GM12872 (cell line): ENCODE results near the gene CATSPERD.

Experiments
- TF ChIP-seq, protein P1 (sequence below): IDR thresholded peaks from 3 replicates; pipeline ENCODE4 v1.5.1; 2011; ENCODE audit warnings: low read depth, mild to moderate bottlenecking, low read length, moderate library complexity; ENCODE audit not compliant: insufficient read depth

Gene CATSPERD

DNA sequence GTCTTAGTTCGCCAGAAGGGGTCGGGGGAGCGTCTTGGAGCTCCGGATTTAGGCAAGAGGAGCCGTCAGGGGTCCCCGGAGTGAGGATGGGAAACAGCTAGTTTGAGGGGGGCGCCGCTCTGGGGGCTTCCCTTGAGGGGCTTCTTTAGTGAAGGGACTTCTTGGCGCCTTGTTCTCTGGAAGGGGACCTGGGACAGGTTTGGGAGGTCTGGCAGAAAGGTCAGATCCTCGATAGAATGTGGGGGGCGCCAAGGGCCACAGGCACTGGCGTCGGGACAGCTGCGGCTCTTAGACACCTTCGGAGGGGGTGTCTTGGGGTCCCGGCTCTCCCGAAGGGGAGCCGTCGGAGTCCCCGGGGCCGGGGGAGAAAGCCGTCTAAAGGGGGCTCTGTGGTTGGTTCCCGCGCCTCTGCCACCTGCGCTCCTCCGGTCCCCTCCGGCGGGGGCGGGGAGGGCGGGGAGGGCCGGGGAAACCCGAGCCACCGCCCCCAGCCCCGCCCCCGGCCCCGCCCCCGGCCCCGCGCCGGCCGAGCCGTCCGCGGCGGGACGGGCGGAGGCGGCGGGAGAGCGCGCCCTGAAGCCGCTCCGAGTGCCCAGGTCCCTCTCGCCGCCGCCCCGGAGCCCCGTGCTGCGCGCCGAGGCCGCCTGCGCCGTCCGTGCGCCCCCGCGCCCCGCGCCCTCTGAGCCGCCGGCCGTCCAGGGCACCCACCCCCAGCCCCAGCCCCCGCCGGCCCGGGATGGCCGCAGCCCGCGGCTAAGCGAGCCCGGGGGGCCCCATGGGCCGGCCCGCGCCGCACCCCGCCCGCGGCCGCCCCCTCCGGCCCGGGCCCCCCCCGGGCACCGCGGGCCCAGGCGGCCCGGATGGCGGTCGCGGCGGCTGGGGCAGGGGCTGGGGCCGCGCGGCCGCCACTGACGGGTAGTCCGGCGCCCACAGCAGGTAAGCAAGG, 84.4 kb downstream of the CATSPERD start, which contains the start of gene NRTN:
Gene NRTN, plus strand, starts transcription at position 552 of the 946 bp plus-strand sequence. CDS start 19,099 bp downstream, outside the sequence.
- TF ChIP-seq, protein P1, sequence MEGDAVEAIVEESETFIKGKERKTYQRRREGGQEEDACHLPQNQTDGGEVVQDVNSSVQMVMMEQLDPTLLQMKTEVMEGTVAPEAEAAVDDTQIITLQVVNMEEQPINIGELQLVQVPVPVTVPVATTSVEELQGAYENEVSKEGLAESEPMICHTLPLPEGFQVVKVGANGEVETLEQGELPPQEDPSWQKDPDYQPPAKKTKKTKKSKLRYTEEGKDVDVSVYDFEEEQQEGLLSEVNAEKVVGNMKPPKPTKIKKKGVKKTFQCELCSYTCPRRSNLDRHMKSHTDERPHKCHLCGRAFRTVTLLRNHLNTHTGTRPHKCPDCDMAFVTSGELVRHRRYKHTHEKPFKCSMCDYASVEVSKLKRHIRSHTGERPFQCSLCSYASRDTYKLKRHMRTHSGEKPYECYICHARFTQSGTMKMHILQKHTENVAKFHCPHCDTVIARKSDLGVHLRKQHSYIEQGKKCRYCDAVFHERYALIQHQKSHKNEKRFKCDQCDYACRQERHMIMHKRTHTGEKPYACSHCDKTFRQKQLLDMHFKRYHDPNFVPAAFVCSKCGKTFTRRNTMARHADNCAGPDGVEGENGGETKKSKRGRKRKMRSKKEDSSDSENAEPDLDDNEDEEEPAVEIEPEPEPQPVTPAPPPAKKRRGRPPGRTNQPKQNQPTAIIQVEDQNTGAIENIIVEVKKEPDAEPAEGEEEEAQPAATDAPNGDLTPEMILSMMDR: no peak

DNA sequence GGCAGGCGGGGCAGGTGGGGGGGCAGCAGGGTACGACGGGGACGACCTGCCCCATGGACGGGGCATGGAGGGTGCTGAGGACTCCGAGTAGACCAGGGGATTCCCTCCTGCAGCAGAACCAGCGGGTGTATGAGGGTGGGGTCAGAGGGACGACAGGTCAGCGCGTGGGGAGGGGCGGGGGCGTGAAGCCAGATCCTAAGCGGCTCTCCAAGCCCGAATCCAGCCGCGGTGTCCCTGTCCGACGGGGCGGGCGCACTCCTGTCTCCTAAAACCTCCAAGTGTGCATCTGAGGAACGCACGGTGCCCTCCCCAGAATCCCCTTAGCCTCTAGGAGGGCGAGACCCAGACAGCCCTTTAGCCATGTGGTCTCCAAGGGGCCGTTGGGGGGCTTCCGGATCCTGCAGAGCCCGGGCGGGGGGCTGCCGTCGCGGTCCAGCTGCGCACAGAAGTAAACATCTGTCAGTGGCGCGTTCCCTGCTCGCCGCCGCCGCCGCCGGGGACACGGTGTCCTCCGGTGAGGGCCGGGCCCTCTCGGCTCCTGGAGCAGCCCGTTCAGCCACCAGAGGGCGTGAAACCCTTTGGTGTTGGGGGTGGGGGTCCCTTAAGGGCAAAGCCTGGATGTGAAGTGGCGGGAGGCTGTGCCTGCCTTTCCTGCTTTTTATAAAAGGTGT, 85.2 kb downstream of the CATSPERD start:
- TF ChIP-seq, protein P1: peak; percentile 58

DNA sequence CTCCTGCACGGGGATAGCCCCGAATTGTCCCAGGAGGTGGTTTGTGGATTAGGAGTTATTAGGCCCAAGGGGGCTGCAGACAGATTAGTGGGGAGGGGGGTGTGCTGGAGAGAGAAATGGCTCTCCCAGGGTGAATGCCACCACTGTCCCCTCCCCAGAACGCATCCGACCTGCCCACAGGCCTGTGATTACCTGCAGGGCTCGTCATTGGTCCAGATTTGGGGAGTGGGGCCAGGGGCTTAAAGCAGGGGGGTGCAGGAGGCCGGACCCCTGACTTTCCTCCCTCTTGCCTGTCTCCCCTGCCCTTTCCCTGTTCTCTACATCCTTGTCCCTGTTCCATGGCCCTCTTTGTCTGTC, 85.7 kb downstream of the CATSPERD start:
- TF ChIP-seq, protein P1: no peak

DNA sequence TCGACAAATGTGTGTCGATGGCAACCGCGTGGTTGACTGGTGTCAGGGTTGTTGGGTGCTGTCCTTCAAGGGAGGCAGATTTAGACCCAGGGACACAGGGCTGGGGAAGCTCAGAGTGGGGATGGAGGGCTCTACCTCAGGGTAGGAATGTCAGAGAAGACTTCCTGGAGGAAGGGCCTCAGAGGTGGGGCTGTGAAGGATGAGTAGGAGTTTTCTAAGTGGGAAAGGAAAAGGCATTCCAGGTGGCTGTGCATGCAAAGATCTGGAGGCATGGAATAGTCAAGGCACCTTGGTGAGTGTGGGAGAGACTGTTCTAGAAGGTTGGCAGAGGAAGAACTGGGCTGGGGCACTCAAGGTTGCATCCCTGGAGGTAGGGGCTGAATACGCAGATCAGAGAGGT, 86.5 kb downstream of the CATSPERD start:
- TF ChIP-seq, protein P1: no peak

DNA sequence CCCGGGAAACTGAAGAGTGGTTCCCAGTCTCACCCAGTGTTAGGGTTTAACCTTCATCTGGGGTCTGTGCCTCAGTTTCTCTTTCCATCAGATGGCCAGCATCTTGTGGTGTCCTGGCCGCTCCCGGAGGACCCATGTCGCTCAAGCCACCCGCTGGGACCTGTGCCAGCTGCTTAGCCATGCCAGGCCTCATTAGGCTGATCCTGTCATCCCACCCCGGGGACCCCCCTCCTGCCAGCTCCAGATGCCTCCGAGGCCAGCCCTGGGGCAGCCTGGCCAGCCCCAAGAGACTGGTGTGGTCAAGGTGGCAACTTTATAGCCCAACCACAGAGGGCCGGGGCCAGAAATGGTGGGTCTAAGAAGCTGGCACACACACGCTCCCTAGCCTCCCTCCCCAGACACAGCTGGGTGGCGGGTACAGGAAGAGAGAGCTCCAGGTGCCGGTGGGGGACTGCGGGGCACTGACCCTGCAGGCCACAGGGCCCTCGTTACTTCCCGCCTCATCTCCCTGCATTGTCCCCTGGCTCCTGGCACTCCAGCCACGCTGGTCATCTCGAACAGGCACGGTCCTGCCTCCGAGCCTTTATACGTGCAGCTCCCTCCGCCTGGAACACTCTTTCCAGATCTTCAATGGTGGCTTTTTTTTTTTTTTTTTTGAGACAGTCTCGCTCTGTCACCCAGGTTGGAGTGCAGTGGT, 87.8 kb downstream of the CATSPERD start:
- TF ChIP-seq, protein P1: no peak

DNA sequence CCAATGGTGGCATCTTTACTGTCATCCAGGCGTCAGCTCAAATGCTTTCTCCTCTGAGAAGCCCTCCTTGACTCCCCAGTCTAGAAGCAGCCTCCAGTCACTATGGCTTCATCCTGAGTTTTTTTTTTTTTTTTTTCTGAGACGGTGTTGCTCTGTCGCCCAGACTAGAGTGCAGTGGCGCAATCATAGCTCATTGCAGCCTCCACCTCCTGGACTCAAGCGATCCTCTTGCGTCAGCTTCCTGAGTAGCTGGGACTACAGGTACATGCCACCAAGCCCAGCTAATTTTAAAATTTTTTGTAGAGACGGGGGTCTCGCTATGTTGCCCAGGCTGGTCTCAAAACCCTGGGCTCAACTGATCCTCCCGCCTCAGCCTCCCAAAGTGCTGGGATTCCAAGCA, 88.6 kb downstream of the CATSPERD start:
- TF ChIP-seq, protein P1: no peak

DNA sequence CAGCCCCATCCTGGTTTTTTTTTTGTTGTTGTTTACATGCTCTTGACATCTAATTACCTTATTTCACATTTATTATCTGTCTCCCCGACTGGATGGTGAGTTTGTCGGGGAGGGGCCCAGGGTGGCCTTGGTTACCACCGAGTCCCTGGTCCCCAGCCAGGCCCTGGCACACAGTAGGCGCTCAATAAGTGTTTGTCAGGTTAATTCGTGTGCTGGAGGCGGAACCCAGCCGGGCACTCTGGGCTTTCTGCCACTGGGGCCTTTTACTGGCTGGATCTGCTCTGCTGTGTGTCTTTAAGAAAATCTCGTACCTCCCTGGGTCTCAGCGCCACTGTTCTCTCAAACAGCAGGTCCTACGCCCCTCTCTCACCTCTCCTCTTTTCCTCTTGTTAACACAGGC, 89.0 kb downstream of the CATSPERD start:
- TF ChIP-seq, protein P1: no peak
